Fibroblast of skin of scalp (primary cell): Measurements from ENCODE around the gene GALNTL6.

ENCODE experiments used
- DNase-seq: peaks from one replicate; pipeline ENCODE4 v3.0.0-alpha.2; 2013

The GALNTL6 gene

GRCh38 chr4:172124656-172125308 lies 311.6 kb downstream of the GALNTL6 start:
- no peak for DNase-seq

- no peak for DNase-seq
These were observed 312.2 kb downstream of the GALNTL6 start for GRCh38 chr4:172125443-172125842.

GRCh38 chr4:172127168-172127567 lies 314.0 kb downstream of the GALNTL6 start:
- no peak for DNase-seq

GRCh38 chr4:172129593-172129992 lies 316.4 kb downstream of the GALNTL6 start:
- DNase-seq = no peak

- DNase-seq = peak; percentile 31
These were observed 321.3 kb downstream of the GALNTL6 start for GRCh38 chr4:172134521-172134920.

- no peak for DNase-seq
These were observed 327.8 kb downstream of the GALNTL6 start for GRCh38 chr4:172141025-172141424.

- peak; percentile 81 for DNase-seq
These were observed 329.1 kb downstream of the GALNTL6 start for GRCh38 chr4:172142281-172142741.

- no peak for DNase-seq
These were observed 330.6 kb downstream of the GALNTL6 start for GRCh38 chr4:172143605-172144314.

GRCh38 chr4:172147687-172148086 lies 334.5 kb downstream of the GALNTL6 start:
- DNase-seq = peak; percentile 69

- DNase-seq = no peak
These were observed 336.1 kb downstream of the GALNTL6 start for GRCh38 chr4:172149329-172149728.

- no peak for DNase-seq
These were observed 339.1 kb downstream of the GALNTL6 start for GRCh38 chr4:172152284-172152683.

GRCh38 chr4:172153719-172154118 lies 340.5 kb downstream of the GALNTL6 start:
- DNase-seq = no peak

GRCh38 chr4:172155838-172156345 lies 342.7 kb downstream of the GALNTL6 start:
- no peak for DNase-seq

GRCh38 chr4:172157946-172158345 lies 344.7 kb downstream of the GALNTL6 start:
- DNase-seq = no peak

GRCh38 chr4:172163215-172163614 lies 350.0 kb downstream of the GALNTL6 start:
- DNase-seq = no peak

GRCh38 chr4:172168888-172169287 lies 355.7 kb downstream of the GALNTL6 start:
- DNase-seq = peak; percentile 68

GRCh38 chr4:172169871-172170270 lies 356.7 kb downstream of the GALNTL6 start:
- peak; percentile 16 for DNase-seq

- DNase-seq = no peak
These were observed 360.0 kb downstream of the GALNTL6 start for GRCh38 chr4:172173206-172173605.

GRCh38 chr4:172177382-172177781 lies 364.2 kb downstream of the GALNTL6 start:
- DNase-seq = no peak

- no peak for DNase-seq
These were observed 375.2 kb downstream of the GALNTL6 start for GRCh38 chr4:172188248-172188988.

GRCh38 chr4:172202480-172203076 lies 389.4 kb downstream of the GALNTL6 start:
- peak; percentile 37 for DNase-seq

- no peak for DNase-seq
These were observed 394.1 kb downstream of the GALNTL6 start for GRCh38 chr4:172207258-172207657.

- DNase-seq = no peak
These were observed 394.7 kb downstream of the GALNTL6 start for GRCh38 chr4:172207886-172208285.
